Measurements from ENCODE around the gene C5orf52.

DNA sequence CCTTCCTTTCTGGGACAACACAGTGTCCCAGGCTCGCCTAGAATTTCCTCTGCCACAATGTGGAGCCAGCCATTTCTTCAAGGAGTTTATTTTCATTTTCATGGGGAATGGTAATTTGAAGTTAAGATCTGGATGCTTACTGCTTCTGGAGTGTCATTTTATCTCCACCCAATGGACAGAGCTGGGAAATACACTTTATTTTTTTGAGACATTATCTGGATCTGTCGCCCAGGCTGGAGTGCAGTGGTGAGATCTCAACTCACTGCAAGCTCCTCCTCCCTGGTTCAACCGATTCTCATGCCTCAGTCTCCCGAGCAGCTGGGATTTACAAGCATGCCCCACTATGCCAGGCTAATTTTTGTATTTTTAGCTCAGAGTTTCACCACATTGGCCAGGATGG is 47.2 kb downstream of the C5orf52 start:
- no peak for TF ChIP-seq CEBPB (IDR thresholded peaks at IDR 0.05)
- no peak for TF ChIP-seq NFE2L2 (conservative IDR thresholded peaks at IDR 0.05; ENCODE audit: low read length)
- TF ChIP-seq, protein P1, sequence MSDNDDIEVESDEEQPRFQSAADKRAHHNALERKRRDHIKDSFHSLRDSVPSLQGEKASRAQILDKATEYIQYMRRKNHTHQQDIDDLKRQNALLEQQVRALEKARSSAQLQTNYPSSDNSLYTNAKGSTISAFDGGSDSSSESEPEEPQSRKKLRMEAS (IDR thresholded peaks at IDR 0.05), result no peak
- no peak for TF ChIP-seq MYC (IDR thresholded peaks at IDR 0.05; ENCODE audit: borderline replicate concordance, low read length)
- TF ChIP-seq, protein P2, sequence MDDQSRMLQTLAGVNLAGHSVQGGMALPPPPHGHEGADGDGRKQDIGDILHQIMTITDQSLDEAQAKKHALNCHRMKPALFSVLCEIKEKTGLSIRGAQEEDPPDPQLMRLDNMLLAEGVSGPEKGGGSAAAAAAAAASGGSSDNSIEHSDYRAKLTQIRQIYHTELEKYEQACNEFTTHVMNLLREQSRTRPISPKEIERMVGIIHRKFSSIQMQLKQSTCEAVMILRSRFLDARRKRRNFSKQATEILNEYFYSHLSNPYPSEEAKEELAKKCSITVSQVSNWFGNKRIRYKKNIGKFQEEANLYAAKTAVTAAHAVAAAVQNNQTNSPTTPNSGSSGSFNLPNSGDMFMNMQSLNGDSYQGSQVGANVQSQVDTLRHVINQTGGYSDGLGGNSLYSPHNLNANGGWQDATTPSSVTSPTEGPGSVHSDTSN (IDR thresholded peaks at IDR 0.05), result no peak
- no peak for TF ChIP-seq KDM5A (IDR thresholded peaks at IDR 0.05)
- TF ChIP-seq POLR2A (IDR thresholded peaks at IDR 0.05; ENCODE audit: low read length), result no peak

Measured in A549 (cell line).